Measurements from ENCODE around the gene OR2Y1.

GRCh38 chr5:180690562-180690961 lies 49.3 kb downstream of the OR2Y1 start:
- no peak for TF ChIP-seq CTCF (IDR thresholded peaks at IDR 0.05)
- no peak for TF ChIP-seq POLR2A (IDR thresholded peaks at IDR 0.05)

Measured in gastroesophageal sphincter (tissue), 3 donors.